Body of pancreas (tissue), 4 donors: Measurements from ENCODE around the gene NGEF.

Experiments used
- CTCF ChIP-seq, 7 experiments: fragments of 450-650 bp in 4 of 7; fragments of 200-600 bp in 3 of 7; sonication (generic) in 3 of 7; IDR thresholded peaks; one replicate each; pipeline ENCODE4 v1.5.1; 2016 to 2019; ENCODE audit warnings: antibody characterized with exemption in 7 of 7
- POLR2A ChIP-seq, 3 donors: fragments of 450-650 bp; IDR thresholded peaks; one replicate each; pipeline ENCODE4 v1.6.1; 2016; ENCODE audit warnings: antibody characterized with exemption in 3 of 3, mild to moderate bottlenecking in 2 of 3

GRCh38 chr2:232954691-232955090 lies 58.4 kb downstream of the NGEF start:
- TF ChIP-seq POLR2A (IDR thresholded peaks at IDR 0.05) (no peak), CTCF (IDR thresholded peaks at IDR 0.05) (no peak)
